C4-2B (cell line): ENCODE measurements around the gene XKR3.
"Not testable (repeated sequence)": the region's sequence is repeated elsewhere in the genome, so short reads cannot be mapped to it uniquely, and the experiment has no call there.

Experiments
- ZFX ChIP-seq: fragments of 450-650 bp; IDR thresholded peaks from 2 replicates; pipeline ENCODE4 v1.6.1; 2017
- TF ChIP-seq, protein P1 (sequence below): fragments of 450-650 bp; conservative IDR thresholded peaks from 2 replicates; pipeline ENCODE4 v1.5.1; 2017; ENCODE audit warnings: mild to moderate bottlenecking

DNA sequence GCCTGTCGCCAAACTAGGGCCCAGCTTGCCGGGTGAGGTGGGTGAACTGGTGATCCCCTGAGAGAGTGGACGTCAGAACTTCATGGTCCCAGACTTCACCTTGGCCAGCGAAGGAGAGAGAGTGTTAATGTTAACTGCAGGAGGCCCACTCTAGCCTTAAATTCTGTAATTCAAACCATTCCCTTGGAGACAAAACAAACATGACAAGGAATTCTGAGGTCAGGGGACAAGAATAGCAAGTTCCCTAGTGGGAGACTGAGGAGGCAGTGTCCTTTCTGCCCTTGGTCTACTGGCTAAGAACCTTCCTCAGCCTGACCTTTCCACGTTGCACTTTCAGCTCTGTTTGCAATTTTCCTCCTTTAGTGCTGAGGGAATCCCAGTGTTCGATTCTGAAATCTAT, 44.4 kb upstream of the XKR3 start:
- TF ChIP-seq, protein P1, sequence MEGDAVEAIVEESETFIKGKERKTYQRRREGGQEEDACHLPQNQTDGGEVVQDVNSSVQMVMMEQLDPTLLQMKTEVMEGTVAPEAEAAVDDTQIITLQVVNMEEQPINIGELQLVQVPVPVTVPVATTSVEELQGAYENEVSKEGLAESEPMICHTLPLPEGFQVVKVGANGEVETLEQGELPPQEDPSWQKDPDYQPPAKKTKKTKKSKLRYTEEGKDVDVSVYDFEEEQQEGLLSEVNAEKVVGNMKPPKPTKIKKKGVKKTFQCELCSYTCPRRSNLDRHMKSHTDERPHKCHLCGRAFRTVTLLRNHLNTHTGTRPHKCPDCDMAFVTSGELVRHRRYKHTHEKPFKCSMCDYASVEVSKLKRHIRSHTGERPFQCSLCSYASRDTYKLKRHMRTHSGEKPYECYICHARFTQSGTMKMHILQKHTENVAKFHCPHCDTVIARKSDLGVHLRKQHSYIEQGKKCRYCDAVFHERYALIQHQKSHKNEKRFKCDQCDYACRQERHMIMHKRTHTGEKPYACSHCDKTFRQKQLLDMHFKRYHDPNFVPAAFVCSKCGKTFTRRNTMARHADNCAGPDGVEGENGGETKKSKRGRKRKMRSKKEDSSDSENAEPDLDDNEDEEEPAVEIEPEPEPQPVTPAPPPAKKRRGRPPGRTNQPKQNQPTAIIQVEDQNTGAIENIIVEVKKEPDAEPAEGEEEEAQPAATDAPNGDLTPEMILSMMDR, result not testable (repeated sequence)
- not testable (repeated sequence) for TF ChIP-seq ZFX
